NCI-H187 treated with DMSO at 0.1 percent for 48 hours (cell line): ENCODE measurements around the gene PVR.
"Not testable (repeated sequence)": the region's sequence is repeated elsewhere in the genome, so short reads cannot be mapped to it uniquely, and the experiment has no call there.

Experiments used
- DNase-seq: peaks from one replicate; lab custom pipeline; 2025; lab: John Stamatoyannopoulos, UW

Gene PVR

GRCh38 chr19:44673510-44673909 lies 29.8 kb downstream of the PVR start:
- DNase-seq, result no peak

- DNase-seq, result no peak
These were observed 31.8 kb downstream of the PVR start for GRCh38 chr19:44675521-44675920.

DNA sequence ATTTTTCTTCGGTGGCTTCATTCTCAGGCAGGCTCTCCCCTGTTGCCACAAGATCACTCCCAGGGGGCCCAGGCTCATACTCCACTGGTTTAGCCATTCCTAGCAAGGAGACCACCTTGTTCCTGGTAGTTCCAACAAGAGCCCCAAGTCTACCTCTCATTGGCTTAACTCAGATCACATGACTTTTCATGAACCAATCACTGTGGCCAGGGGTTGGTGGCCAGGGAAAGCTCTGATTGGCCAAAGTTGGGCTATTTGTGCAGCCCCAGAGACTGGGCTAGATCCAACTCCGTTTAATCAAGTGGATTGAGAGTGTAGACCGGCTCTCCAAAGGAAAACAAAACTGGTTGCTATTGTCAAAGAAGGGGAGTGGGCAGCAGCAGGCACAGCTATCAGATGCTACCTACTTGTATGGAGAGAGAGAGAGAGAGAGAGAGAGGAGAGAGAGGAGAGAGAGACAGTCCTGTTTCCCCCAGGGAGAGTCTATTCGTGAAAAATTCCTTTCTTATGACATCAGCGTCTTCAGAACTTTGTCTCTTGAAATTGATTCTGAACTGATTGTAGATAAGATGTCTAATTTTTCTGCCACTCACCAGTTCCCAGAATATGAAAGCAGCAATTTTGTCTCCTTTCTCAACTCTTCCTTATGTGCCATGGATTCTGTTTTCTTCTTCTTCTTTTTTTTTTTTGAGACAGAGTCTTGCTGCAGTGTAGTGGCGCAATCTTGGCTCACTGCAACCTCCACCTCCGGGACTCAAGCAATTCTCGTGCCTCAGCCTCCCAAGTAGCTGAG lies 33.5 kb downstream of the PVR start:
- DNase-seq, result no peak

DNA sequence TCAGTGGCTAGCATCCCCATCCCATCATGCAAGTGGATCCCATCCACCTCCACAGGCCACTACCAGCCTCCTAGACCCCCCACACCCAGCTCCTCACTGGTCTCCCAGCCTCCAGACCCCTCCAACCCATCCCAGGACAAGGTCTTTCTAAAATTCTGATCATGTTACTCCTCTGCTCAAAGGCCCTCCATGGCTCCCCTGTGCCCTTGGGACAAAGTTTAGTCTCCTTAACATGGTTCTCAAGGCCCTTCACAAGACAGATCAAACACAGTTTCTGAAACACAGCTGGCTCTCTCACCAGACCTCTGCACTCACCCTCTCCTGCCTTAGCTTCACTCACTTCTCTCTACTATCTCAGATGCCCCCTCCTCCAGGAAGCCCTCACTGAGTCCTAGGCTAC lies 36.8 kb downstream of the PVR start:
- no peak for DNase-seq

DNA sequence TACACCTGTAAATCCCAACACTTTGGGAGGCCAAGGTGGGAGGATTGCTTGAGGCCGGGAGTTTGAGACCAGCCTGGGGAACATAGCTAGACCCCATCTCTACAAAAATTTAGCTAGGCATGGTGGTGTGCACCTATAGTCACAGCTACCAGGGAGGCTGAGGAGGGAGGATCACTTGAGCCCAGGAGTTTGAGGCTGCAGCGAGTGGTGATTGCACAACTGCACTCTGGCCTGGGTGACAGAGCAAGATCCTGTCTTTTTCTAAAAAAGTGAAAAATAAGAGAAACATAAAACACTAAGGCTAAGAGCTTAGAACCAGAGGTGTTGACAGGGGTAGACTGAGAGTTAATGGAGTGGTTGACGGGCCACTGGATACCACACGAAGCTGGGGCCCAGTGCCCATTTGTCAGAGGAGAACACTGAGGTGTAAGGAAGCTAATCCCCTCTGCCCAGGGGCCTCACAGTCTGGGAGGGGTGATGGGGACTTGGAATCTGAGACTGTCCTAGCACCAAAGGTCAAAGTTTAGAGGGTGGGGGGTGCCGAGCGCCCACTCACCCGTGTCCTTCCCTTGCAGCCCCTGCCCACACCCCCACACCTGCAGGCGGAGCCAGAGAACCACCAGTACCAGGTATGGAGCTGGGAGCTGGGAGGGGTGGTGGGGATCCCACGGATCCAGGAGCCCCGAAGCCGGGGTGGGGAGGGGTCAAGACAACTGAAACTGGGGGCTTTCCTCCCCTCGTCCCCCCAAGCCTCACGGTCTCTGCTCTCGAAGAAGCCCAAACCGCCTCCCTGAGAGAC lies 38.5 kb downstream of the PVR start:
- no peak for DNase-seq

- no peak for DNase-seq
These were observed 39.1 kb downstream of the PVR start for GRCh38 chr19:44682807-44683206.

GRCh38 chr19:44683434-44684210 lies 39.9 kb downstream of the PVR start:
- no peak for DNase-seq

DNA sequence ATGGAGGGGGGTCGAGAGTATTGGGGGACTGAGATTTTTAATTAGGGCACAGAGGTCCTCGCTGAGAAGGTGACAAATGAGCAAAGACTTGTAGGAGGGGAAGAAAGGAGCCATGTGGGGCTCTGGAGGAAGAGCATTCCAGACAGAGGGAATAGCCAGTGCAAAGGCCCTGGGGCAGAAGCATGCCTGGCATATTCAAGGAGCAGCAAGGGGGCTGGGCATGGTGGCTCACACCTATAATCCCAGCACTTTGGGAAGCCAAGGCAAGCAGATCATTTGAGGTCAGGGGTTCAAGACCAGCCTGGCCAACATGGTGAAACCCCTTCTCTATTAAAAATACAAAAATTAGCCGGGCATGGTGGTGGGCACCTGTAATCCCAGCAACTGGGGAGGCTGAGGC lies 40.7 kb downstream of the PVR start:
- not testable (repeated sequence) for DNase-seq

DNA sequence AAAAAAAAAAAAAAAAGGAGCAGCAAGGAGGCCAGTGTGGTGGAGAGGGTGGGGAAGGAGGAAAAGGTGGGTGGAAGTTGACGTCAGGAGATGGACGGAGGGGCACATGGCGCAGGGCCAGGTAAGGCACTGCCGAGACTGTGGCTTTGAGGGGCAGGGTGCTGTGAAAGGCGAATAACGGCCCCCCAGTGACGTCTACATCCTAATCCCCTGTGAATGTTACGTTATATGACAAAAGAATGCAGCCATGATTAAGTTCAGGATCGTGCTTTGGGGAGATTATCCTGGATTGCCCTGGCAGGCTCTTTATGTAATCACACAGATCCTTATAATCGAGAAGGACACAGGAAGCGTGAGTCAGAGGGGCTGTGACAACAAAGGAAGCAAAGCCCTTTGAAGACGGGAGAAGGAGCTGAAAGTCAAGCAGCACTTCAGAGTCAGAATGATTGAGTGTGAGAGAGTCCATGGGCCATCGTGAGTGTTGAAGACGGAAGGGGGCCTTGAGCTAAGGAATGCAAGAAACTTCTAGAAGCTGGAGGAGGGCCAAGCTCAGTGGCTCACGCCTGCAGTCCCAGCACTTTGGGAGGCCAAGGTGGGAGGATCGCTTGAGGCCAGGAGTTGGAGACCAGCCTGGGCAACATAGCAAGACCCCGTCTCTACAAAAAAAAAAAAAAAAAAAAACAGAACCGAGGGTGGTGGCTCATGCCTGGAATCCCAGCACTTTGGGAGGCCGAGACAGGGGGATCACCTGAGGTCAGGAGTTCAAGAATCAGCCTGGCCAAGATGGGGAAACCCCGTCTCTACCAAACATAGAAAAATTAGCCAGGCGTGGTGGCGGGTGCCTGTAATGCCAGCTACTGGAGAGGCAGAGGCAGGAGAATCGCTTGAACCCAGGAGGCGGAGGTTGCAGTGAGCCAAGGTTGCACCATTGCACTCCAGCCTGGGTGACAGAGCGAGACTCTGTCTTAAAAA lies 41.5 kb downstream of the PVR start:
- no peak for DNase-seq

GRCh38 chr19:44685877-44686276 lies 42.2 kb downstream of the PVR start:
- DNase-seq, result no peak

GRCh38 chr19:44686896-44687295 lies 43.2 kb downstream of the PVR start:
- DNase-seq, result no peak

DNA sequence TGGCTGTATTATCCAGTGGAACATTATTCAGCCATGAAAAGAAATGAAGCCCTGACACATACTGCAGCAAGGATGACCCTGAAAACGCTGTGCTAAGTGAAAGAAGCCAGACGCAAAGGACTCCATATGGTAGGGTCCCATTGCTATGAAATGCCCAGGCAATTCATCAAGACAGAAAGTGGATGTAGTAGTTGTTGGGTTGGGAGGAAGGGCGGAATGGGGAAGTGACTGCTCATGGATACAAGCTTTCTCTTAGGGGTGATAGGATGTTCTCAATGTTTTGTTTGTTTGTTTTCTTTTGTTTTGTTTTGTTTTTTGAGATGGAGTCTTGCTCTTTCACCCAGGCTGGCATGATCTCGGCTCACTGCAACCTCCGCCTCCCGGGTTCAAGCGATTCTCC lies 44.2 kb downstream of the PVR start:
- no peak for DNase-seq

GRCh38 chr19:44689290-44690130 lies 45.8 kb downstream of the PVR start:
- no peak for DNase-seq

DNA sequence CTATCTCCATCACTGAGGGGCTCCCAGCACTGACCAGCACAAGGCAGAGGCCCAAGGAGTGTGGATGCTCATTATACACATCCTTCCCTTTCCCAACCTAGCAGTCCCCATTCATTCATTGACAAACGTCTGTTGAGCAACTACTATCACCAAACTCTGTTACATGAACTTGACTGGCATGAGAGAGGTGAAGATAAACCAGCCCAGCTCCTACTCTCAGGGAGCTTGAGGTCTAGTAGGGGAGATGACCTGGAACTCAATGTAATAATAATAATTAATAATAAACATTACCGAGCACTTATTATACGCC lies 46.4 kb downstream of the PVR start:
- no peak for DNase-seq

GRCh38 chr19:44692379-44692721 lies 48.6 kb downstream of the PVR start:
- no peak for DNase-seq

DNA sequence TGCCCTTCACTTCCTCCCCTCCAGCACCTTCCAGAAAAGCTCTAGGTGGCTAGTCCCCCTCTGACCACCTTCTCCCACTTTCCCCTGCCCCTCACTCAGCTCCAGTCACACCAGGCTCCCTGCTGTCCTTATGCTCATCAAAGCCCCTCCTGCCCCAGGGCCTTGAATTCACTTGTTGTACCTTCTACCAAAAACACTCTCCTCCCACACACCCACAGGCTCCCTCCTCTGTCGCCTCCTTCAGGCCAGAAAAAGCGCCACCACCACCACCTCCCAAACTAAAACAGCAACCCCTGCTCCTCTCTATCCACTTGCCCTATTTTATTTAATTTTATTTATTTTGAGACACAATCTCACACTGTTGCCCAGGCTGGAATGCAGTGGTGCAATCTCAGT lies 50.5 kb downstream of the PVR start:
- no peak for DNase-seq

GRCh38 chr19:44696939-44697669 lies 53.4 kb downstream of the PVR start:
- no peak for DNase-seq

GRCh38 chr19:44697670-44698034 lies 53.9 kb downstream of the PVR start:
- DNase-seq, result no peak

GRCh38 chr19:44698492-44699201 lies 54.9 kb downstream of the PVR start, which contains the start of gene CEACAM16:
Gene CEACAM16 (plus strand): TSS chr19:44699151. CDS start chr19:44701457, 2,306 bp downstream.
- no peak for DNase-seq
